GM13977 (cell line): ENCODE measurements around the gene XDH.

Experiments used
- DNase-seq: peaks from one replicate; pipeline ENCODE4 v3.0.0; 2012; ENCODE audit warnings: low spot score
- CTCF ChIP-seq: IDR thresholded peaks from 2 replicates; pipeline ENCODE4 v1.5.1; 2012; ENCODE audit warnings: mild to moderate bottlenecking, control low read depth; ENCODE audit not compliant: insufficient read depth; ENCODE audit errors: extremely low read depth, missing control alignments
- in situ Hi-C: fragments of 300-500 bp; cut with MboI; formaldehyde crosslinking; loops from one replicate; pipeline ENCODE4 v1.12.0; 2022; ENCODE audit warnings: low sequenced_read_pairs, low pct_unique_long_range_greater_than_20kb, mixed read lengths, inconsistent platforms; ENCODE audit not compliant: unreplicated experiment

XDH gene

GRCh38 chr2:31383471-31384153 is 30.9 kb downstream of the XDH start:
- DNase-seq: no peak
- in situ Hi-C loops: no loop called here
- TF ChIP-seq CTCF: no peak

GRCh38 chr2:31382452-31383120 is 32.0 kb downstream of the XDH start:
- in situ Hi-C loops: no loop called here
- DNase-seq: no peak
- no peak for TF ChIP-seq CTCF

GRCh38 chr2:31381601-31382000 is 32.9 kb downstream of the XDH start:
- no peak for TF ChIP-seq CTCF
- no peak for DNase-seq
- in situ Hi-C loops: no loop called here

GRCh38 chr2:31380243-31380642 is 34.3 kb downstream of the XDH start:
- no peak for TF ChIP-seq CTCF
- in situ Hi-C loops: no loop called here
- DNase-seq: no peak

GRCh38 chr2:31379747-31380146 is 34.8 kb downstream of the XDH start:
- in situ Hi-C loops: no loop called here
- TF ChIP-seq CTCF: no peak
- DNase-seq: no peak

- DNase-seq: no peak
- TF ChIP-seq CTCF: no peak
- in situ Hi-C loops: no loop called here
Observed at GRCh38 chr2:31378791-31379501, 35.6 kb downstream of the XDH start.
